ENCODE measurements around the gene UROD.
"Not testable (repeated sequence)": the region's sequence is repeated elsewhere in the genome, so short reads cannot be mapped to it uniquely, and the experiment has no call there.

UROD gene

GRCh38 chr1:45038240-45038639 lies 26.2 kb downstream of the UROD start:
- no peak for DNase-seq (ENCODE audit: extremely low read depth in 1 of 2, low read depth in 1 of 2)

GRCh38 chr1:45038661-45039364 lies 26.8 kb downstream of the UROD start:
- DNase-seq (ENCODE audit: extremely low read depth in 1 of 2, low read depth in 1 of 2) = no peak

GRCh38 chr1:45040297-45040696 lies 28.2 kb downstream of the UROD start:
- DNase-seq (ENCODE audit: extremely low read depth in 1 of 2, low read depth in 1 of 2) = no peak

GRCh38 chr1:45043094-45043493 lies 31.0 kb downstream of the UROD start:
- no peak for DNase-seq (ENCODE audit: extremely low read depth in 1 of 2, low read depth in 1 of 2)

GRCh38 chr1:45044916-45045315 lies 32.9 kb downstream of the UROD start:
- DNase-seq (ENCODE audit: extremely low read depth in 1 of 2, low read depth in 1 of 2) = no peak

- no peak for DNase-seq (ENCODE audit: extremely low read depth in 1 of 2, low read depth in 1 of 2)
Measured at GRCh38 chr1:45047032-45047431, 35.0 kb downstream of the UROD start.

GRCh38 chr1:45051005-45051772 lies 39.1 kb downstream of the UROD start:
- DNase-seq (ENCODE audit: extremely low read depth in 1 of 2, low read depth in 1 of 2) = no peak

- DNase-seq (ENCODE audit: extremely low read depth in 1 of 2, low read depth in 1 of 2) = no peak
Measured at GRCh38 chr1:45057542-45057941, 45.5 kb downstream of the UROD start.

GRCh38 chr1:45059829-45060228 lies 47.8 kb downstream of the UROD start:
- DNase-seq (ENCODE audit: extremely low read depth in 1 of 2, low read depth in 1 of 2) = no peak

GRCh38 chr1:45062463-45062862 lies 50.4 kb downstream of the UROD start:
- not testable (repeated sequence) for DNase-seq (ENCODE audit: extremely low read depth in 1 of 2, low read depth in 1 of 2)

GRCh38 chr1:45065083-45065482 lies 53.0 kb downstream of the UROD start:
- DNase-seq (ENCODE audit: extremely low read depth in 1 of 2, low read depth in 1 of 2) = no peak
